Measurements from ENCODE around the gene NGEF. TPM values are rescaled to one million over a fixed set of nuclear protein-coding genes. Genes with fewer than 3 reads are reported as not detected.
A peak's percentile ranks its signal among the peaks of the same experiment; 100 is the strongest.

NGEF gene
- total RNA-seq, 1 experiment from 2014 or later, result 1.9 TPM

DNA sequence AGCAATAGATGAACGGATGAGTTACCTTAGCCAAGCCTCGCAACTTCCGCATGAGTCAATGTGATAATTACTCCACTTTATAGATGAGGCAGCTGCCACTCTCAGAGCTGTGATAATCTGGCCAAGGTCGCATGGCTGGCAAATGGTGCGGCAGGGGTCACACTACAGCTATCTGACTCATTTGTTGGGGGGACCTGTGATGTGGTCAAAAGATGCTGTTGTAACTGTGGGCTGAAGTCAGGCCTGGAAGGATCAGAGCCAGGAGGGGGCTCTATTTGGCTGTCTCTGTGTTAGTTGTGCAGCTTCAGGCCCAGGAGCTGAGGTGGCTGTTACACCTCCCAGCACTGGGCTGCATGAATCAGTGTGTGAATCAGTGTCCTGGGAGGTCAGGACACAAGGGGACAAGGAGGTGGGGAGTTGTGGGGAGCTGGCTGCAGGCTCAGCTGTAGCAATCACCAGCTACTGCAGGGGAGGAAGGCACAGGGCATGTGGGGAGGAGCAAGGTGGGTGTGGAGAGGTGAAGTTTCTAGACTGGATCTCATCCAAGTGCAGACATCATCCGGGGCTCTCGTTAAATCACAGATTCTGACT is 33.1 kb downstream of the NGEF start:
- no peak overlapping the region for H2BK12ac ChIP-seq (ENCODE audit: insufficient read length, low read depth, low read length)
- WGBS (ENCODE audit: extremely low coverage, insufficient read length, low lambda C conversion rate), result no CpG with 5 or more reads among the region's 7 CpGs
- no peak overlapping the region for H3T11ph ChIP-seq (ENCODE audit: low read length)
- H3K27me3 Mint-ChIP-seq (ENCODE audit: low read depth), result peaks cover 3% of the 10 kb centered on the region
- no peaks in the 10 kb centered on the region for H3K79me2 ChIP-seq (ENCODE audit: insufficient read depth, low read length)
- H3K36me3 Mint-ChIP-seq (ENCODE audit: insufficient read depth in 1 of 3, low read depth in 3 of 3), result peaks cover 0 to 2% (median 0%) of the 10 kb centered on the region in 3 experiments; a peak in 1 of 7 replicates
- no peak overlapping the region for H3K18ac ChIP-seq (ENCODE audit: insufficient read length, low read depth, low read length)
- H4K91ac ChIP-seq (ENCODE audit: insufficient read length, low read depth, low read length), result no peak overlapping the region
- H2BK20ac ChIP-seq (ENCODE audit: low read depth, low read length, poor library complexity, severe bottlenecking), result no peak overlapping the region
- H3K23ac ChIP-seq (ENCODE audit: insufficient read length, low read depth, low read length), result no peak overlapping the region
- H3K56ac ChIP-seq (ENCODE audit: insufficient read length, low read depth, low read length), result no peak overlapping the region
- no peak overlapping the region for H3K9ac ChIP-seq (ENCODE audit: extremely low read depth, insufficient read length, low read length)
- H3K4ac ChIP-seq (ENCODE audit: low read depth, low read length), result no peak overlapping the region
- H3K27me3 ChIP-seq (ENCODE audit: insufficient read depth, low read length), result no peaks in the 10 kb centered on the region
- H4K20me1 ChIP-seq (ENCODE audit: control insufficient read depth, insufficient read depth, insufficient read length), result no peaks in the 10 kb centered on the region
- H3K27ac Mint-ChIP-seq, result peak overlapping the region in 1 of 3 experiments; percentile 40; a peak in 2 of 7 replicates
- H3K4me2 ChIP-seq (ENCODE audit: insufficient read depth, insufficient read length, low read length), result no peak overlapping the region
- peaks cover 3% of the 10 kb centered on the region; the same call in 1 of the 2 replicates for H3K4me1 ChIP-seq (ENCODE audit: insufficient read depth, low read length)
- TF ChIP-seq, protein P1, sequence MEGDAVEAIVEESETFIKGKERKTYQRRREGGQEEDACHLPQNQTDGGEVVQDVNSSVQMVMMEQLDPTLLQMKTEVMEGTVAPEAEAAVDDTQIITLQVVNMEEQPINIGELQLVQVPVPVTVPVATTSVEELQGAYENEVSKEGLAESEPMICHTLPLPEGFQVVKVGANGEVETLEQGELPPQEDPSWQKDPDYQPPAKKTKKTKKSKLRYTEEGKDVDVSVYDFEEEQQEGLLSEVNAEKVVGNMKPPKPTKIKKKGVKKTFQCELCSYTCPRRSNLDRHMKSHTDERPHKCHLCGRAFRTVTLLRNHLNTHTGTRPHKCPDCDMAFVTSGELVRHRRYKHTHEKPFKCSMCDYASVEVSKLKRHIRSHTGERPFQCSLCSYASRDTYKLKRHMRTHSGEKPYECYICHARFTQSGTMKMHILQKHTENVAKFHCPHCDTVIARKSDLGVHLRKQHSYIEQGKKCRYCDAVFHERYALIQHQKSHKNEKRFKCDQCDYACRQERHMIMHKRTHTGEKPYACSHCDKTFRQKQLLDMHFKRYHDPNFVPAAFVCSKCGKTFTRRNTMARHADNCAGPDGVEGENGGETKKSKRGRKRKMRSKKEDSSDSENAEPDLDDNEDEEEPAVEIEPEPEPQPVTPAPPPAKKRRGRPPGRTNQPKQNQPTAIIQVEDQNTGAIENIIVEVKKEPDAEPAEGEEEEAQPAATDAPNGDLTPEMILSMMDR (conservative IDR thresholded peaks at IDR 0.05), result no peak
- H3K23me2 ChIP-seq (ENCODE audit: insufficient read length, low read depth, low read length, poor library complexity, severe bottlenecking), result no peaks in the 10 kb centered on the region
- no peak overlapping the region for H2AFZ ChIP-seq (ENCODE audit: low read length)
- DNase-seq, result no peak
- H4K8ac ChIP-seq (replicated peaks; ENCODE audit: insufficient read length, low read depth, low read length), result no peak overlapping the region
- no peaks in the 10 kb centered on the region for H3K9me3 ChIP-seq (ENCODE audit: control insufficient read depth, low read depth, low read length)
- H2AK5ac ChIP-seq (ENCODE audit: insufficient read length, low read length), result no peak overlapping the region
- peaks cover 25 to 42% of the 10 kb centered on the region in 2 experiments for H3K4me1 Mint-ChIP-seq
- H3K79me1 ChIP-seq (ENCODE audit: insufficient read depth, low read depth, low read length, poor library complexity, severe bottlenecking), result no peaks in the 10 kb centered on the region
- no peak overlapping the region for H3K4me3 Mint-ChIP-seq
- no peak overlapping the region for H3K14ac ChIP-seq (ENCODE audit: insufficient read depth, low read length)
- H3K27ac ChIP-seq (ENCODE audit: insufficient read length, low read depth, low read length), result no peak overlapping the region
- H4K5ac ChIP-seq (ENCODE audit: insufficient read length, low read depth, low read length), result no peak overlapping the region
- H2BK5ac ChIP-seq (ENCODE audit: insufficient read length, low read length), result no peak overlapping the region
- H2BK120ac ChIP-seq (ENCODE audit: low read depth, low read length, poor library complexity, severe bottlenecking), result no peak overlapping the region
- H3K9me3 Mint-ChIP-seq, result no peaks in the 10 kb centered on the region
- no peak overlapping the region for H2BK15ac ChIP-seq (ENCODE audit: low read depth, low read length)

Measured in H9 (cell line).